ENCODE data around the gene USP24. TPM values are rescaled to one million over a fixed set of nuclear protein-coding genes. Genes with fewer than 3 reads are reported as not detected.

USP24 gene
- total and polyA plus RNA-seq, 2 donors (not counting 3 experiments of a cell fraction or from before 2014, with no cell fraction given) = 8.2 to 30.0 TPM

DNA sequence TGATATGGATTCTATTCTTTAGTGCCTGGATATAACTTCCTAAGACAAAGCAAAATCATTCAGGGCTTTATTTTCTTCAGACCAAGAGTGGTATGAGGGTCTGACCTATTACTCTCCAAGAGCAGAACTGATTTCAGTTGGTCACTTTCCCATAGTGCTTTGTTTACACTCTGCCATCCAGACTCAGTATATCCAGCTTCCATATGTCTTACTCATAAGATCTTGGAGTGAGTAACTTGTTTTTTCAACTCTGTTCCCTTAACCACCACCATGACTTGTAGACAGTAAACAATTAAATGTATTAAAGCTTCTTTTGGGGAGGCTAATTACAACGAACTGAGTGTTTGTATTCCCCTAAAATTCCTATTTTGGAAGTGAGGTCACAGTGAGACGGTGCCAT lies 83.4 kb downstream of the USP24 start:
- Histone ChIP-seq H3K9me1 (replicated peaks; ENCODE audit: control insufficient read depth, extremely low read depth, insufficient read depth, low read length) (no peaks in the 10 kb centered on the region), H3K27me3 (ENCODE audit: control insufficient read depth in 2 of 2, insufficient read depth in 2 of 2, low read length in 2 of 2) (no peaks in the 10 kb centered on the region), H3K4me1 (ENCODE audit: control insufficient read depth, extremely low read depth, insufficient read depth, low read length) (peaks cover 21% of the 10 kb centered on the region), H4K20me1 (replicated peaks; ENCODE audit: control insufficient read depth, extremely low read depth, insufficient read depth, low read length) (no peaks in the 10 kb centered on the region), H2AFZ (ENCODE audit: low read depth, low read length) (no peak overlapping the region), H3K27ac (ENCODE audit: insufficient read depth, low read depth, low read length) (no peak overlapping the region), H3K79me2 (ENCODE audit: control insufficient read depth, insufficient read depth, low read length) (no peaks in the 10 kb centered on the region), H3K9ac (replicated peaks; ENCODE audit: extremely low read depth, insufficient read depth, low read length) (no peak overlapping the region), H3K4me2 (ENCODE audit: insufficient read depth, low read length) (no peak overlapping the region), H3K4me3 (replicated peaks in 1 of 3; ENCODE audit: insufficient read depth in 1 of 3, low read depth in 1 of 3, low read length in 3 of 3) (no peak overlapping the region), H3K36me3 (ENCODE audit: control insufficient read depth in 2 of 2, extremely low read depth in 1 of 2, insufficient read depth in 2 of 2, low read length in 2 of 2) (peaks cover 6 to 12% of the 10 kb centered on the region in 2 experiments), H3K9me3 (replicated peaks; ENCODE audit: control insufficient read depth, insufficient read depth, low read length) (no peaks in the 10 kb centered on the region)
- dilution Hi-C loops (cut with MboI; ENCODE audit: extremely low pct_ligation_motif_present, low sequenced_read_pairs) = no loop called here
- POLR2A ChIA-PET = no interaction called here
- TF ChIP-seq FOS (IDR thresholded peaks at IDR 0.05; ENCODE audit: borderline replicate concordance, insufficient read depth, low read length) (peak; percentile 27), POLR2AphosphoS5 (IDR thresholded peaks at IDR 0.05; ENCODE audit: insufficient read depth, low read depth, low read length) (no peak)
- DNase-seq (ENCODE audit: low read depth, low spot score) (peak; percentile 35), FAIRE-seq (no peak)
- CTCF ChIA-PET = no interaction called here
- intact Hi-C loops (cut with micrococcal nuclease) = no loop called here
- no TSS peak for BruUV-seq (replicated peaks)

DNA sequence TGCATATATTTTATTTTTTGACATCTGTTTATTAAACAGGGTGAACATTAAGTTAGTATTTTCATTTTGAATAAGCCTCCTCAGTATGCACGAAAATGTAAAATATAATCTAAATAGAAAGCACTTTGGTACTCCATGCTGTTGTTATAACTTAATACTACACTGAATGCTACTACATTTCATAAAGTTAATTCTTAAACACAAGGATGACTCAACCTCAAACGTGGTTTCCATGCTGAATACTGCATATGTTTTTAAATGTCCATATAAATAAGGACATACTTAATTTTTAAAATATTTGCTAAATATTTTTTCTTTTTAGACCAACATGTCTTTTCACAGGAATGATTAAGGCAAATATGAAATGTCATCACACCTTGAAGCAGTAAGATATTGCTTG lies 83.9 kb downstream of the USP24 start:
- H3K4me3 ChIP-seq (replicated peaks in 1 of 3; ENCODE audit: insufficient read depth in 1 of 3, low read depth in 1 of 3, low read length in 3 of 3) = no peak overlapping the region
- no peak overlapping the region for H3K9ac ChIP-seq (replicated peaks; ENCODE audit: extremely low read depth, insufficient read depth, low read length)
- H3K9me3 ChIP-seq (replicated peaks; ENCODE audit: control insufficient read depth, insufficient read depth, low read length) = no peaks in the 10 kb centered on the region
- TF ChIP-seq FOS (IDR thresholded peaks at IDR 0.05; ENCODE audit: borderline replicate concordance, insufficient read depth, low read length) = peak; percentile 18
- no peak for TF ChIP-seq POLR2AphosphoS5 (IDR thresholded peaks at IDR 0.05; ENCODE audit: insufficient read depth, low read depth, low read length)
- FAIRE-seq (no peak), DNase-seq (ENCODE audit: low read depth, low spot score) (no peak)
- ChIA-PET CTCF (interaction anchor here (3.9 kb wide), 1 partner anchor 146 kb away, joined by 19 read pairs; no protein-coding TSS in a partner anchor), POLR2A (no interaction called here)
- no peaks in the 10 kb centered on the region for H4K20me1 ChIP-seq (replicated peaks; ENCODE audit: control insufficient read depth, extremely low read depth, insufficient read depth, low read length)
- H3K27me3 ChIP-seq (ENCODE audit: control insufficient read depth in 2 of 2, insufficient read depth in 2 of 2, low read length in 2 of 2) = no peaks in the 10 kb centered on the region
- no TSS peak for BruUV-seq (replicated peaks)
- no peak overlapping the region for H3K4me2 ChIP-seq (ENCODE audit: insufficient read depth, low read length)
- dilution Hi-C loops (cut with MboI; ENCODE audit: extremely low pct_ligation_motif_present, low sequenced_read_pairs) = no loop called here
- H3K4me1 ChIP-seq (ENCODE audit: control insufficient read depth, extremely low read depth, insufficient read depth, low read length) = peaks cover 21% of the 10 kb centered on the region
- H2AFZ ChIP-seq (ENCODE audit: low read depth, low read length) = no peak overlapping the region
- H3K27ac ChIP-seq (ENCODE audit: insufficient read depth, low read depth, low read length) = no peak overlapping the region
- H3K9me1 ChIP-seq (replicated peaks; ENCODE audit: control insufficient read depth, extremely low read depth, insufficient read depth, low read length) = no peaks in the 10 kb centered on the region
- peaks cover 6 to 11% of the 10 kb centered on the region in 2 experiments for H3K36me3 ChIP-seq (ENCODE audit: control insufficient read depth in 2 of 2, extremely low read depth in 1 of 2, insufficient read depth in 2 of 2, low read length in 2 of 2)
- no peaks in the 10 kb centered on the region for H3K79me2 ChIP-seq (ENCODE audit: control insufficient read depth, insufficient read depth, low read length)
- intact Hi-C loops (cut with micrococcal nuclease) = no loop called here

Data from endothelial cell of umbilical vein (primary cell).